Stimulated activated effector memory CD8-positive, alpha-beta T cell treated with anti-CD3 and anti-CD28 coated beads, Interleukin-12 subunit alpha, Interleukin-12 subunit beta, amount 100 ng/mL, for 72 hours (primary cell): ENCODE data around the gene LIPG.
A peak's percentile ranks its signal among the peaks of the same experiment; 100 is the strongest.
"Not testable (repeated sequence)": the region's sequence is repeated elsewhere in the genome, so short reads cannot be mapped to it uniquely, and the experiment has no call there.

Source experiments
- ATAC-seq: fragments of 150-1000 bp; cut with Tn5 transposase; 2 replicates; pipeline ENCODE4 v1.10.0; 2021
- DNase-seq, 2 donors: peaks; one replicate each; pipeline ENCODE4 v3.0.0; 2021 to 2022; ENCODE audit warnings: low spot score in 2 of 2
- H3K27ac Mint-ChIP-seq: one replicate; pipeline ENCODE4 v1.8.0; 2022; ENCODE audit warnings: mild to moderate bottlenecking, mixed read lengths
- H3K36me3 Mint-ChIP-seq: one replicate; pipeline ENCODE4 v1.8.0; 2022; ENCODE audit warnings: mild to moderate bottlenecking, mixed read lengths
- H3K4me1 Mint-ChIP-seq: one replicate; pipeline ENCODE4 v1.8.0; 2022; ENCODE audit warnings: mixed read lengths
- H3K4me3 Mint-ChIP-seq: one replicate; pipeline ENCODE4 v1.8.0; 2022; ENCODE audit warnings: mild to moderate bottlenecking, mixed read lengths
- H3K9me3 Mint-ChIP-seq: one replicate; pipeline ENCODE4 v1.8.0; 2022; ENCODE audit warnings: mixed read lengths

The LIPG gene

GRCh38 chr18:49560624-49561288, 1.1 kb upstream of the LIPG start:
- Mint-ChIP-seq H3K4me1 (peaks cover 36% of the 10 kb centered on the region), H3K4me3 (peak overlapping the region; percentile 74), H3K36me3 (no peaks in the 10 kb centered on the region), H3K9me3 (no peaks in the 10 kb centered on the region), H3K27ac (no peak overlapping the region)
- ATAC-seq = peak; percentile 17
- DNase-seq = no peak

- no peak for ATAC-seq
- H3K9me3 Mint-ChIP-seq = no peaks in the 10 kb centered on the region
Measured at GRCh38 chr18:49562481-49563129, 748 bp downstream of the LIPG start.

DNA sequence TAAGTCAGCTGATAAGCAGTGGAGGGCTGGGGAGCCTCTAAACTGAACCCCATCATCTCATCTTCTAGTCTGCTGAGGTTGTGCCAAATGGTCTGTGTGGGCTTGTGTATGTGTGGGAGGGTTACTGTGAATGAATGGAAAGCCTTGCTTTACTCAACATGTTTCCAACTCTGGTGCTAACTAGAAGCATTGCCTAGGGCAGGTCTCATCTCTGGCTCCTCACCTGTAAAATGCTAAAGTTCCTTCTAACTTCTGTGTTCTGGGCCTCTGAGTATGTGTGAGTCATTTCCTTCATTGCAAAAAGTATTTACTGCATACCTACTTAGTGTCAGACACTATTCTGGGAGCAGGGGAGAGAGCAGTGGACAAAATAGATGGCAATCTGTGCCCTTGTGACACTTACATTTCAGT, 1.3 kb downstream of the LIPG start:
- H3K36me3 Mint-ChIP-seq = no peaks in the 10 kb centered on the region
- H3K4me1 Mint-ChIP-seq = peaks cover 36% of the 10 kb centered on the region
- ATAC-seq (no peak), DNase-seq (no peak)
- peak overlapping the region; percentile 74 for H3K4me3 Mint-ChIP-seq
- H3K27ac Mint-ChIP-seq = no peak overlapping the region
- H3K9me3 Mint-ChIP-seq = no peaks in the 10 kb centered on the region

More at GRCh38 chr18:49562481-49563129, 748 bp downstream of the LIPG start:
- Mint-ChIP-seq H3K4me1 (peaks cover 36% of the 10 kb centered on the region), H3K4me3 (peak overlapping the region; percentile 74), H3K27ac (no peak overlapping the region), H3K36me3 (no peaks in the 10 kb centered on the region)
- DNase-seq = no peak

GRCh38 chr18:49563701-49564517, 2.1 kb downstream of the LIPG start:
- Mint-ChIP-seq H3K9me3 (no peaks in the 10 kb centered on the region), H3K4me3 (no peak overlapping the region), H3K36me3 (no peaks in the 10 kb centered on the region), H3K4me1 (peaks cover 36% of the 10 kb centered on the region), H3K27ac (no peak overlapping the region)
- ATAC-seq (no peak), DNase-seq (no peak)

DNA sequence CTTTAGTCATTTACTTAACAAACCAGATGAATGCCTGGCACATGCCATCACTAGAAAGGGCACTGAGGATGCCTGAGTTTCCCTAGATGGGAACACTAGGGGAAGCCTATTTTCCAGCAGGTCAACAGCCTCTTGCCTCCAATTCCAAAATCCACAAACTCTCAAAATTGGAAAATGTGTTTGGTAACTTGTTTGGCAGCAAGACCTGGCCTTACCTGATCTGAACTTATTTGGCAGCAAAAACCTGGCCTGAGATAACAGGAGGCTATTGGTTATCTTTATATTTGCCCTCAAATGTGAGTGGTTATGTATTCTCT, 2.6 kb downstream of the LIPG start:
- Mint-ChIP-seq H3K4me1 (peaks cover 36% of the 10 kb centered on the region), H3K9me3 (no peaks in the 10 kb centered on the region), H3K36me3 (no peaks in the 10 kb centered on the region), H3K4me3 (no peak overlapping the region), H3K27ac (no peak overlapping the region)
- DNase-seq (no peak), ATAC-seq (no peak)

DNA sequence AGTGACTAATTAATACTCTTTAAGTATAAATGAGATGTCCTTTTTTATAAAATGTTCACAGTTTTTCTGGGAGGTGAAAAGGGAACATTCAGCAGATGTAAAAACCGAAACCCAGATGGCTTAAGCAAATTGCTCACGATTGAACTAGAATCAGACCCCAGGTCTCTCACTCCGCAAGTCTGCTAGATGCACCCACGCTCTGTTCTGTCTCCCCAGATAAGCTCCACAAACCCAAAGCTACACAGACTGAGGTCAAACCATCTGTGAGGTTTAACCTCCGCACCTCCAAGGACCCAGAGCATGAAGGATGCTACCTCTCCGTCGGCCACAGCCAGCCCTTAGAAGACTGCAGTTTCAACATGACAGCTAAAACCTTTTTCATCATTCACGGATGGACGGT, 3.2 kb downstream of the LIPG start:
- no peak for ATAC-seq
- no peak for DNase-seq
- Mint-ChIP-seq H3K27ac (no peak overlapping the region), H3K36me3 (no peaks in the 10 kb centered on the region), H3K9me3 (no peaks in the 10 kb centered on the region), H3K4me3 (no peak overlapping the region), H3K4me1 (peaks cover 35% of the 10 kb centered on the region)

GRCh38 chr18:49565612-49566011, 3.8 kb downstream of the LIPG start:
- no peaks in the 10 kb centered on the region for H3K9me3 Mint-ChIP-seq
- no peak for ATAC-seq

DNA sequence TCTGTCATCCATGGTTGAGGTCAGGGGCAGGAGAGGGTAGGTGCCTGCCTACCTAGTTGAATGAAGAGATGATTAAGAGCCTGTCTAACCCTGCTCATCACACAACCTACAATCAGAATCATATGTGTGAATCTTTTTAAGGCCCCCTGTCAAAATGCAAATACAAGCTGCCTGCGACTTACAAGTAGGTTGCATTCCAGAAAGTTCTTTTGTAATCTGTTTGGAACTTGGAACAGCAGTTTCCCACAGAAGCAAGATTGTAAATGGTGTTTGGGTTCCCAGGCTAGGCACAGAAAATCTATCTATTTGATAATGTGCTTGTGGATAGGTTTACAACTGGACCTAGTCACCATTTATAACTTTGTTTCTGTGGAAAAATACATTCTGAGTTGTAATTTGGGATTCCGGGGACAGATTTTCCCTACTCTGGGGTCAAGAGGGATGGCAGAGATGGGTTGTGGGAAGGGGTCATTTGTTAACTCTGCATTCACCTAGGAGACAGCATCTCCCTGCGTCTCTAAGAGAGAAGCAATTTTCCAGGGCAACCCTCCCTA, 4.4 kb downstream of the LIPG start:
- H3K4me1 Mint-ChIP-seq = peaks cover 23% of the 10 kb centered on the region
- DNase-seq = no peak
- H3K27ac Mint-ChIP-seq = no peak overlapping the region
- no peaks in the 10 kb centered on the region for H3K9me3 Mint-ChIP-seq
- ATAC-seq = no peak
- H3K36me3 Mint-ChIP-seq = no peaks in the 10 kb centered on the region
- no peak overlapping the region for H3K4me3 Mint-ChIP-seq

More at GRCh38 chr18:49565612-49566011, 3.8 kb downstream of the LIPG start:
- Mint-ChIP-seq H3K36me3 (no peaks in the 10 kb centered on the region), H3K4me3 (no peak overlapping the region), H3K4me1 (peaks cover 30% of the 10 kb centered on the region), H3K27ac (no peak overlapping the region)
- no peak for DNase-seq

DNA sequence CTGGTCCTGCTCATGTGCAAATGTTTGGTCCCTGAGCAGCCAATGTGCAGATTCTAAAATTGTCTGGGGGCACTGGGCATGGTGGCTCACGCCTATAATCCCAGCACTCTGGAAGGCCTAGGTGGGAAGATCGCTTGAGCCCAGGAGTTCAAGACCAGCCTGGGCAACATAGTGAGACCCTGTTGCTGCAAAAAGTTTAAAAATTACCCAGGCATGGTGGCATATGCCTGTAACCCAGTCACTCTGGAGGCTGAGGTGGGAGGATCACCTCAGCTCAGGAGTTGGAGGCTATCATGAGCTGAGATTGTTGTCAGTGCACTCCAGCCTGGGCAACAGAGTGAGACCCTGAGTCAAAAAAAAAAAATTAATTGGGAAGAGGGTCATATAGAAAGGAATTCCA, 5.1 kb downstream of the LIPG start:
- ATAC-seq = no peak
- H3K27ac Mint-ChIP-seq = no peak overlapping the region
- H3K4me3 Mint-ChIP-seq = no peak overlapping the region
- no peaks in the 10 kb centered on the region for H3K9me3 Mint-ChIP-seq
- DNase-seq = no peak
- no peaks in the 10 kb centered on the region for H3K36me3 Mint-ChIP-seq
- H3K4me1 Mint-ChIP-seq = peaks cover 16% of the 10 kb centered on the region

GRCh38 chr18:49569724-49570123, 7.9 kb downstream of the LIPG start:
- Mint-ChIP-seq H3K4me3 (no peak overlapping the region), H3K27ac (no peak overlapping the region), H3K36me3 (no peaks in the 10 kb centered on the region), H3K9me3 (no peaks in the 10 kb centered on the region), H3K4me1 (no peaks in the 10 kb centered on the region)
- DNase-seq (no peak), ATAC-seq (no peak)

GRCh38 chr18:49570836-49571235, 9.0 kb downstream of the LIPG start:
- DNase-seq (no peak), ATAC-seq (no peak)
- no peak overlapping the region for H3K27ac Mint-ChIP-seq
- no peak overlapping the region for H3K4me3 Mint-ChIP-seq
- no peaks in the 10 kb centered on the region for H3K9me3 Mint-ChIP-seq
- H3K36me3 Mint-ChIP-seq = no peaks in the 10 kb centered on the region
- H3K4me1 Mint-ChIP-seq = no peaks in the 10 kb centered on the region

GRCh38 chr18:49572611-49573345, 10.9 kb downstream of the LIPG start:
- no peak overlapping the region for H3K27ac Mint-ChIP-seq
- H3K4me3 Mint-ChIP-seq = no peak overlapping the region
- no peaks in the 10 kb centered on the region for H3K9me3 Mint-ChIP-seq
- ATAC-seq (no peak), DNase-seq (no peak)
- H3K4me1 Mint-ChIP-seq = no peaks in the 10 kb centered on the region
- no peaks in the 10 kb centered on the region for H3K36me3 Mint-ChIP-seq

GRCh38 chr18:49573835-49574234, 12.0 kb downstream of the LIPG start:
- Mint-ChIP-seq H3K36me3 (no peaks in the 10 kb centered on the region), H3K4me1 (no peaks in the 10 kb centered on the region), H3K27ac (no peak overlapping the region), H3K4me3 (no peak overlapping the region), H3K9me3 (no peaks in the 10 kb centered on the region)
- ATAC-seq = no peak
- DNase-seq = no peak

DNA sequence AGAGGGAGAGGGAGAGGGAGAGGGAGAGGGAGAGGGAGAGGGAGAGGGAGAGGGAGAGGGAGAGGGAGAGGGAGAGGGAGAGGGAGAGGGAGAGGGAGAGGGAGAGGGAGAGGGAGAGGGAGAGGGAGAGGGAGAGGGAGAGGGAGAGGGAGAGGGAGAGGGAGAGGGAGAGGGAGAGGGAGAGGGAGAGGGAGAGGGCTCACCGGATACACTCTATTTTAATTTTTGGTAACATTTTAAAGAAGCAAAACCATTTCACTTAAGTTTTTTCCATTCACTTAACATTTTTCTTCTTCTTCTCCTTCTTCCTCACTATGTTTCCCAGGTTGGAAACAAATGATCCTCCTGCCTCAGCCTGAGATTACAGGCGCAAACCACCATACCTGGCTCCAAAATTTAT, 17.2 kb downstream of the LIPG start:
- not testable (repeated sequence) for H3K36me3 Mint-ChIP-seq, DNase-seq

GRCh38 chr18:49579583-49579982, 17.7 kb downstream of the LIPG start:
- H3K9me3 Mint-ChIP-seq = not testable (repeated sequence)

More for the DNA sequence above, 17.2 kb downstream of the LIPG start:
- H3K4me3 Mint-ChIP-seq, H3K27ac Mint-ChIP-seq, ATAC-seq, H3K9me3 Mint-ChIP-seq, H3K4me1 Mint-ChIP-seq: not testable (repeated sequence)

More at GRCh38 chr18:49579583-49579982, 17.7 kb downstream of the LIPG start:
- not testable (repeated sequence) for H3K4me1 Mint-ChIP-seq, H3K4me3 Mint-ChIP-seq, DNase-seq, ATAC-seq, H3K36me3 Mint-ChIP-seq, H3K27ac Mint-ChIP-seq
